Neural cell (in vitro differentiated cells): ENCODE data around the gene BCAN. TPM values are rescaled to one million over a fixed set of nuclear protein-coding genes. Genes with fewer than 3 reads are reported as not detected.

ENCODE experiments used
- H2AFZ ChIP-seq: fragments of 200-600, 300-800 bp; sonication (generic), shearing (Covaris generic); 2 replicates; pipeline ENCODE4 v1.6.0; 2014; ENCODE audit warnings: low read depth, mild to moderate bottlenecking, antibody characterized with exemption, low read length, moderate library complexity
- H3F3A ChIP-seq: fragments of 200-600 bp; shearing (Covaris generic); 2 replicates; pipeline ENCODE4 v1.6.1; 2016; ENCODE audit warnings: mild to moderate bottlenecking, moderate library complexity, mixed read lengths, antibody characterized with exemption, low read length; ENCODE audit not compliant: insufficient read depth, poor library complexity, severe bottlenecking
- H3K27ac ChIP-seq: fragments of 200-600, 300-800 bp; sonication (generic), shearing (Covaris generic); 2 replicates; pipeline ENCODE4 v1.5.1; 2014; ENCODE audit warnings: mild to moderate bottlenecking, low read length, moderate library complexity
- H3K27me3 ChIP-seq: fragments of 300-800, 200-600 bp; sonication (generic), shearing (Covaris generic); 2 replicates; pipeline ENCODE4 v1.6.0; 2014; ENCODE audit warnings: mild to moderate bottlenecking, low read depth, low read length, moderate library complexity; ENCODE audit not compliant: insufficient read depth
- H3K36me3 ChIP-seq: fragments of 300-800, 200-600 bp; sonication (generic), shearing (Covaris generic); 2 replicates; pipeline ENCODE4 v1.5.1; 2014; ENCODE audit warnings: mild to moderate bottlenecking, antibody characterized with exemption, low read length, moderate library complexity; ENCODE audit not compliant: insufficient read depth
- H3K4me2 ChIP-seq: fragments of 300-800, 200-600 bp; sonication (generic), shearing (Covaris generic); 2 replicates; pipeline ENCODE4 v1.6.0; 2014; ENCODE audit warnings: mild to moderate bottlenecking, low read length
- H3K4me3 ChIP-seq: fragments of 300-800, 200-600 bp; sonication (generic), shearing (Covaris generic); 2 replicates; pipeline ENCODE4 v1.5.1; 2014; ENCODE audit warnings: mild to moderate bottlenecking, low read length, moderate library complexity
- H3K79me2 ChIP-seq: fragments of 200-600 bp; shearing (Covaris generic); replicated peaks from 2 replicates; pipeline ENCODE4 v1.6.0; 2014; ENCODE audit warnings: mild to moderate bottlenecking, low read length, moderate library complexity; ENCODE audit not compliant: insufficient read depth
- H3K9ac ChIP-seq: fragments of 300-800, 200-600 bp; sonication (generic), shearing (Covaris generic); 2 replicates; pipeline ENCODE4 v1.6.1; 2016; ENCODE audit warnings: mild to moderate bottlenecking, low read length, mixed read lengths
- H3K9me2 ChIP-seq: fragments of 200-600 bp; shearing (Covaris generic); 2 replicates; pipeline ENCODE4 v1.6.1; 2016; ENCODE audit warnings: mild to moderate bottlenecking, low read length, mixed read lengths; ENCODE audit not compliant: insufficient read depth
- H3K9me3 ChIP-seq: fragments of 200-600, 300-800 bp; sonication (generic), shearing (Covaris generic); 2 replicates; pipeline ENCODE4 v1.6.1; 2016; ENCODE audit warnings: mild to moderate bottlenecking, mixed run types, low read length, moderate library complexity, mixed read lengths
- H4K20me1 ChIP-seq: fragments of 200-600 bp; shearing (Covaris generic); 2 replicates; pipeline ENCODE4 v1.6.1; 2016; ENCODE audit warnings: mild to moderate bottlenecking, mixed run types; ENCODE audit not compliant: insufficient read depth
- EP300 ChIP-seq: fragments of 450-650 bp; conservative IDR thresholded peaks from 2 replicates; pipeline ENCODE4 v1.6.1; 2014; ENCODE audit warnings: antibody characterized with exemption, mild to moderate bottlenecking, moderate library complexity; ENCODE audit not compliant: poor library complexity, severe bottlenecking
- EZH2 ChIP-seq: fragments of 200-600, 300-800 bp; shearing (Covaris generic), sonication (generic); IDR thresholded peaks from 2 replicates; pipeline ENCODE4 v1.6.1; 2014; ENCODE audit warnings: antibody characterized with exemption, low read length, borderline replicate concordance, mild to moderate bottlenecking; ENCODE audit not compliant: insufficient read depth, poor library complexity, severe bottlenecking
- MXI1 ChIP-seq: fragments of 450-650 bp; conservative IDR thresholded peaks from 2 replicates; pipeline ENCODE4 v1.6.1; 2014; ENCODE audit warnings: antibody characterized with exemption, mild to moderate bottlenecking; ENCODE audit not compliant: poor library complexity, severe bottlenecking
- POLR2AphosphoS5 ChIP-seq: IDR thresholded peaks from 2 replicates; pipeline ENCODE4 v1.6.1; 2012
- RAD21 ChIP-seq: fragments of 450-650 bp; conservative IDR thresholded peaks from 2 replicates; pipeline ENCODE4 v1.6.1; 2014; ENCODE audit warnings: antibody characterized with exemption, mild to moderate bottlenecking, moderate library complexity
- REST ChIP-seq: IDR thresholded peaks from 2 replicates; pipeline ENCODE4 v1.6.1; 2012; ENCODE audit warnings: borderline replicate concordance
- SMC3 ChIP-seq: fragments of 450-650 bp; conservative IDR thresholded peaks from 2 replicates; pipeline ENCODE4 v1.6.1; 2014; ENCODE audit warnings: antibody characterized with exemption, mild to moderate bottlenecking, moderate library complexity; ENCODE audit not compliant: poor library complexity
- TAF1 ChIP-seq: IDR thresholded peaks from 2 replicates; pipeline ENCODE4 v1.6.1; 2012; ENCODE audit warnings: low read depth
- polyA plus RNA-seq: library from polyadenylated mRNA; depleted of rRNA; stranded (reverse); fragments of >200 nt; gene quantifications from 2 replicates; pipeline ENCODE4 v1.2.3, GENCODE V29; 2014
- TF ChIP-seq, protein P1 (sequence below): fragments of 450-650 bp; IDR thresholded peaks from 2 replicates; pipeline ENCODE4 v1.5.1; 2014; ENCODE audit warnings: antibody characterized with exemption, mild to moderate bottlenecking, moderate library complexity; ENCODE audit not compliant: poor library complexity, severe bottlenecking

The BCAN gene
- polyA plus RNA-seq, 1 donor from 2014 or later: not detected

- H3K4me3 ChIP-seq: no peak overlapping the region
- no peaks in the 10 kb centered on the region for H3F3A ChIP-seq
- H4K20me1 ChIP-seq: no peaks in the 10 kb centered on the region
- TF ChIP-seq EP300: no peak
- no peaks in the 10 kb centered on the region for H3K36me3 ChIP-seq
- no peaks in the 10 kb centered on the region for H3K9me3 ChIP-seq
- no peak overlapping the region for H3K4me2 ChIP-seq
- no peak overlapping the region for H2AFZ ChIP-seq
- H3K9ac ChIP-seq: no peak overlapping the region
- H3K27ac ChIP-seq: no peak overlapping the region
- H3K79me2 ChIP-seq: no peaks in the 10 kb centered on the region
- H3K9me2 ChIP-seq: no peaks in the 10 kb centered on the region
- no peaks in the 10 kb centered on the region for H3K27me3 ChIP-seq
Observed at GRCh38 chr1:156696755-156697154, 54.8 kb downstream of the BCAN start.

GRCh38 chr1:156697481-156697880 lies 55.6 kb downstream of the BCAN start:
- TF ChIP-seq RAD21 (no peak), EZH2 (no peak), POLR2AphosphoS5 (no peak), REST (no peak), EP300 (no peak), SMC3 (no peak), TAF1 (no peak), MXI1 (no peak)
- TF ChIP-seq, protein P1, sequence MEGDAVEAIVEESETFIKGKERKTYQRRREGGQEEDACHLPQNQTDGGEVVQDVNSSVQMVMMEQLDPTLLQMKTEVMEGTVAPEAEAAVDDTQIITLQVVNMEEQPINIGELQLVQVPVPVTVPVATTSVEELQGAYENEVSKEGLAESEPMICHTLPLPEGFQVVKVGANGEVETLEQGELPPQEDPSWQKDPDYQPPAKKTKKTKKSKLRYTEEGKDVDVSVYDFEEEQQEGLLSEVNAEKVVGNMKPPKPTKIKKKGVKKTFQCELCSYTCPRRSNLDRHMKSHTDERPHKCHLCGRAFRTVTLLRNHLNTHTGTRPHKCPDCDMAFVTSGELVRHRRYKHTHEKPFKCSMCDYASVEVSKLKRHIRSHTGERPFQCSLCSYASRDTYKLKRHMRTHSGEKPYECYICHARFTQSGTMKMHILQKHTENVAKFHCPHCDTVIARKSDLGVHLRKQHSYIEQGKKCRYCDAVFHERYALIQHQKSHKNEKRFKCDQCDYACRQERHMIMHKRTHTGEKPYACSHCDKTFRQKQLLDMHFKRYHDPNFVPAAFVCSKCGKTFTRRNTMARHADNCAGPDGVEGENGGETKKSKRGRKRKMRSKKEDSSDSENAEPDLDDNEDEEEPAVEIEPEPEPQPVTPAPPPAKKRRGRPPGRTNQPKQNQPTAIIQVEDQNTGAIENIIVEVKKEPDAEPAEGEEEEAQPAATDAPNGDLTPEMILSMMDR: no peak
- Histone ChIP-seq H3K9me2 (no peaks in the 10 kb centered on the region), H3K4me2 (no peak overlapping the region), H3K9ac (no peak overlapping the region), H3K36me3 (no peaks in the 10 kb centered on the region), H3K79me2 (no peaks in the 10 kb centered on the region), H3K9me3 (no peaks in the 10 kb centered on the region), H3K27me3 (no peaks in the 10 kb centered on the region), H4K20me1 (no peaks in the 10 kb centered on the region), H3F3A (no peaks in the 10 kb centered on the region), H2AFZ (no peak overlapping the region), H3K4me3 (no peak overlapping the region), H3K27ac (no peak overlapping the region)

GRCh38 chr1:156698995-156699394 lies 57.1 kb downstream of the BCAN start:
- no peak overlapping the region for H3K9ac ChIP-seq
- no peaks in the 10 kb centered on the region for H4K20me1 ChIP-seq

More at GRCh38 chr1:156698995-156699394, 57.1 kb downstream of the BCAN start:
- H3K9me2 ChIP-seq: no peaks in the 10 kb centered on the region
- no peak overlapping the region for H3K27ac ChIP-seq
- no peak overlapping the region for H3K4me3 ChIP-seq
- H3K9me3 ChIP-seq: no peaks in the 10 kb centered on the region
- no peaks in the 10 kb centered on the region for H3F3A ChIP-seq
- H3K27me3 ChIP-seq: peaks cover 2% of the 10 kb centered on the region
- H2AFZ ChIP-seq: no peak overlapping the region
- TF ChIP-seq POLR2AphosphoS5 (no peak), TAF1 (no peak), MXI1 (no peak), EZH2 (no peak), EP300 (no peak), SMC3 (no peak), REST (no peak), RAD21 (no peak)
- TF ChIP-seq, protein P1: no peak
- no peak overlapping the region for H3K4me2 ChIP-seq
- no peaks in the 10 kb centered on the region for H3K36me3 ChIP-seq
- H3K79me2 ChIP-seq: no peaks in the 10 kb centered on the region
